H1 (cell line): Measurements from ENCODE around the gene EMID1. TPM values are rescaled to one million over a fixed set of nuclear protein-coding genes. Genes with fewer than 3 reads are reported as not detected.

Experiments used
- CTCF ChIA-PET: fragments of 300-600 bp; sonication (Branson Sonifier 250); formaldehyde crosslinking; loops from one replicate; lab custom pipeline; 2021; ENCODE audit not compliant: partially characterized antibody; lab: Charles Lee
- POLR2A ChIA-PET: fragments of 300-600 bp; sonication (Branson Sonifier 250); formaldehyde crosslinking; loops from one replicate; lab custom pipeline; 2021; ENCODE audit warnings: inconsistent platforms; ENCODE audit not compliant: partially characterized antibody; lab: Charles Lee
- DNase-seq, 2 experiments: peaks; one replicate each; pipeline versions ENCODE4 v3.0.0 to v3.0.0-alpha.2; 2010 to 2022; ENCODE audit warnings: low spot score in 2 of 2, low read depth in 1 of 2, mixed read lengths in 1 of 2
- FAIRE-seq: peaks from 2 replicates; lab custom pipeline; 2011; peaks lifted over from hg19 to GRCh38; lab: Jason Lieb, UNC
- H2AFZ ChIP-seq: 2 replicates; pipeline ENCODE4 v1.8.1; 2012; ENCODE audit warnings: low read length, inconsistent platforms
- H2AK5ac ChIP-seq: 2 replicates; pipeline ENCODE4 v1.6.1; 2013; ENCODE audit warnings: low read depth, low read length
- H2BK120ac ChIP-seq: replicated peaks from 2 replicates; pipeline ENCODE3; 2013; ENCODE audit warnings: low read depth, low read length, inconsistent platforms
- H2BK12ac ChIP-seq: 2 replicates; pipeline ENCODE4 v1.6.1; 2013; ENCODE audit warnings: low read depth, low read length
- H2BK15ac ChIP-seq: 2 replicates; pipeline ENCODE4 v1.6.1; 2013; ENCODE audit warnings: low read length
- H2BK20ac ChIP-seq: 2 replicates; pipeline ENCODE4 v1.6.1; 2013; ENCODE audit warnings: low read length
- H2BK5ac ChIP-seq: 2 replicates; pipeline ENCODE4 v1.6.1; 2013; ENCODE audit warnings: low read depth, low read length
- H3K14ac ChIP-seq: 2 replicates; pipeline ENCODE4 v1.6.1; 2013; ENCODE audit warnings: inconsistent platforms; ENCODE audit not compliant: insufficient read length
- H3K18ac ChIP-seq: 2 replicates; pipeline ENCODE4 v1.6.1; 2013; ENCODE audit warnings: low read length; ENCODE audit errors: extremely low read depth
- H3K23ac ChIP-seq: 2 replicates; pipeline ENCODE4 v1.6.1; 2013; ENCODE audit warnings: inconsistent platforms; ENCODE audit not compliant: insufficient read length
- H3K23me2 ChIP-seq: 2 replicates; pipeline ENCODE4 v1.6.1; 2013; ENCODE audit warnings: low read depth, low read length
- H3K27ac ChIP-seq: 2 replicates; pipeline ENCODE4 v1.6.1; 2011; ENCODE audit warnings: low read depth, low read length, inconsistent platforms
- H3K27me3 ChIP-seq, 4 experiments: replicated peaks in 1 of 4; 1 replicate in 1 of 4; 2 replicates in 3 of 4; pipeline versions ENCODE4 v1.6.1 to v1.8.1; 2011 to 2013; ENCODE audit warnings: low read length in 3 of 4, mild to moderate bottlenecking in 3 of 4, inconsistent platforms in 2 of 4, mixed read lengths in 2 of 4, moderate library complexity in 1 of 4; ENCODE audit not compliant: control insufficient read depth in 3 of 4, insufficient read depth in 3 of 4; ENCODE audit errors: extremely low read depth in 1 of 4
- H3K36me3 ChIP-seq, 4 experiments: 2 replicates each; pipeline versions ENCODE4 v1.6.1 to v1.8.1; 2011 to 2013; ENCODE audit warnings: mild to moderate bottlenecking in 4 of 4, low read length in 3 of 4, moderate library complexity in 2 of 4, control low read depth in 1 of 4, inconsistent platforms in 1 of 4; ENCODE audit not compliant: insufficient read depth in 4 of 4, control insufficient read depth in 2 of 4
- H3K4ac ChIP-seq: replicated peaks from 2 replicates; pipeline ENCODE3; 2013; ENCODE audit warnings: low read length, low read depth, mixed read lengths, inconsistent platforms; ENCODE audit not compliant: insufficient read length
- H3K4me1 ChIP-seq, 4 experiments: replicated peaks in 1 of 4; 1 replicate in 1 of 4; 2 replicates in 3 of 4; pipeline versions ENCODE4 v1.6.1 to v1.8.1; 2011 to 2013; ENCODE audit warnings: low read length in 3 of 4, inconsistent platforms in 2 of 4, mixed read lengths in 1 of 4; ENCODE audit not compliant: insufficient read depth in 4 of 4, control insufficient read depth in 3 of 4
- H3K4me2 ChIP-seq, 2 experiments: 2 replicates each; pipeline versions ENCODE4 v1.6.1 to v1.8.1; 2011 to 2013; ENCODE audit warnings: low read depth in 2 of 2, low read length in 2 of 2, control low read depth in 1 of 2, inconsistent platforms in 1 of 2, mild to moderate bottlenecking in 1 of 2; ENCODE audit not compliant: insufficient read depth in 1 of 2
- H3K4me3 ChIP-seq, 4 experiments: fragments of 200-600, 300-600 bp in 1 of 4; sonication (generic), shearing (Covaris generic), sonication (Bioruptor Twin) in 1 of 4; 2 replicates each; pipeline versions ENCODE4 v1.5.1 to v1.8.1; 2011 to 2016; ENCODE audit warnings: low read length in 4 of 4, low read depth in 3 of 4, control low read depth in 2 of 4, inconsistent platforms in 2 of 4, mild to moderate bottlenecking in 2 of 4, mixed read lengths in 1 of 4, moderate library complexity in 1 of 4; ENCODE audit not compliant: insufficient read depth in 2 of 4; ENCODE audit errors: extremely low read depth in 1 of 4
- H3K56ac ChIP-seq: replicated peaks from 2 replicates; pipeline ENCODE3; 2013; ENCODE audit warnings: low read depth, mild to moderate bottlenecking, mixed read lengths, low read length, inconsistent platforms; ENCODE audit not compliant: insufficient read length
- H3K79me1 ChIP-seq: 2 replicates; pipeline ENCODE4 v1.6.1; 2013; ENCODE audit warnings: low read depth, low read length, control low read depth
- H3K79me2 ChIP-seq, 2 experiments: 2 replicates each; pipeline versions ENCODE4 v1.6.1 to v1.8.1; 2012 to 2013; ENCODE audit warnings: low read length in 2 of 2, mild to moderate bottlenecking in 2 of 2, inconsistent platforms in 1 of 2; ENCODE audit not compliant: insufficient read depth in 2 of 2, control insufficient read depth in 1 of 2
- H3K9ac ChIP-seq, 4 experiments: replicated peaks in 1 of 4; 1 replicate in 1 of 4; 2 replicates in 3 of 4; pipeline versions ENCODE4 v1.6.1 to v1.8.1; 2011 to 2013; ENCODE audit warnings: low read depth in 3 of 4, low read length in 3 of 4, control low read depth in 2 of 4, mild to moderate bottlenecking in 2 of 4, moderate library complexity in 2 of 4, inconsistent platforms in 1 of 4; ENCODE audit errors: extremely low read depth in 1 of 4
- H3K9me3 ChIP-seq, 2 experiments: 2 replicates each; pipeline versions ENCODE4 v1.6.1 to v1.8.1; 2012 to 2013; ENCODE audit warnings: mild to moderate bottlenecking in 2 of 2, moderate library complexity in 2 of 2, control low read depth in 1 of 2, inconsistent platforms in 1 of 2, low read depth in 1 of 2, low read length in 1 of 2, mixed read lengths in 1 of 2; ENCODE audit not compliant: insufficient read depth in 2 of 2
- H4K20me1 ChIP-seq, 2 experiments: replicated peaks in 1 of 2; 2 replicates each; pipeline versions ENCODE3 to v1.8.1; 2011 to 2013; ENCODE audit warnings: inconsistent platforms in 2 of 2, low read length in 2 of 2, mild to moderate bottlenecking in 1 of 2; ENCODE audit not compliant: insufficient read depth in 2 of 2, control insufficient read depth in 1 of 2
- H4K5ac ChIP-seq: 2 replicates; pipeline ENCODE4 v1.6.1; 2013; ENCODE audit warnings: low read length, low read depth, mixed read lengths, inconsistent platforms; ENCODE audit not compliant: insufficient read length
- H4K8ac ChIP-seq: 2 replicates; pipeline ENCODE4 v1.8.0; 2013; ENCODE audit warnings: mild to moderate bottlenecking, moderate library complexity, low read length, inconsistent platforms; ENCODE audit not compliant: insufficient read depth; ENCODE audit errors: extremely low read depth
- H4K91ac ChIP-seq: replicated peaks from 2 replicates; pipeline ENCODE3; 2013; ENCODE audit warnings: low read length, mixed read lengths, inconsistent platforms; ENCODE audit not compliant: insufficient read length
- CTBP2 ChIP-seq: IDR thresholded peaks from 2 replicates; pipeline ENCODE4 v1.7.0; 2011; ENCODE audit warnings: borderline replicate concordance, mild to moderate bottlenecking, moderate library complexity, mixed read lengths, low read length; ENCODE audit not compliant: insufficient read depth, insufficient read length
- KDM4A ChIP-seq: IDR thresholded peaks from one replicate; pipeline ENCODE4 v1.7.1; 2012; ENCODE audit warnings: low read depth, mild to moderate bottlenecking, moderate library complexity, low read length, inconsistent platforms; ENCODE audit not compliant: severe bottlenecking
- POU5F1 ChIP-seq: IDR thresholded peaks from 2 replicates; pipeline ENCODE4 v1.6.1; 2011; ENCODE audit warnings: low read depth, mild to moderate bottlenecking, low read length, moderate library complexity
- SIRT6 ChIP-seq: IDR thresholded peaks from one replicate; pipeline ENCODE4 v1.7.1; 2012; ENCODE audit warnings: low read length, inconsistent platforms
- SUZ12 ChIP-seq: fragments of 200-600 bp; sonication (generic); IDR thresholded peaks from 2 replicates; pipeline ENCODE4 v1.6.1; 2012; ENCODE audit warnings: mild to moderate bottlenecking, inconsistent platforms, low read length, moderate library complexity, mixed read lengths
- WGBS, 2 experiments: shearing (Covaris generic) in 1 of 2; methylation state at CpG; one replicate each; pipeline versions ENCODE4 v1.1.6 to v1.1.7; 2013 to 2015; ENCODE audit warnings: low lambda C conversion rate in 2 of 2, mixed read lengths in 2 of 2, inconsistent platforms in 1 of 2, low coverage in 1 of 2, missing lambda C conversion rate in 1 of 2; ENCODE audit not compliant: insufficient replicate concordance in 2 of 2, insufficient coverage in 1 of 2, insufficient read length in 1 of 2; ENCODE audit errors: extremely low coverage in 1 of 2, missing lambda C conversion rate in 1 of 2; 5-methylcytosine and 5-hydroxymethylcytosine counted together
- polyA plus RNA-seq, 7 experiments: library from polyadenylated mRNA; depleted of rRNA in 3 of 7; stranded (reverse) in 5 of 7; unstranded in 2 of 7; fragments of >200 nt in 5 of 7; fragments of 200-250 nt in 2 of 7; gene quantifications; 1 replicate in 5 of 7; 2 replicates in 1 of 7; 4 replicates in 1 of 7; pipeline versions ENCODE4 v1.2.1 to v1.2.3, GENCODE V29; 2011 to 2013; ENCODE audit warnings: missing spikeins in 2 of 7, mixed read lengths in 2 of 7
- total RNA-seq: library from RNA; stranded (reverse); fragmentation: NEBNext Ultra II Directional; extraction: Animal tissue kit (Norgen Biotek cat#: 25700); gene quantifications from 2 replicates; pipeline ENCODE4 v1.2.1, GENCODE V29; 2021

Gene EMID1
- total and polyA plus RNA-seq, 2 of the 8 experiments (the other 6 are each of a cell fraction or from before 2014, with no cell fraction given), result 3.9 to 7.4 TPM

GRCh38 chr22:29272624-29273023 lies 66.9 kb downstream of the EMID1 start:
- Histone ChIP-seq H4K91ac (no peak overlapping the region), H2BK12ac (no peak overlapping the region), H2BK20ac (no peak overlapping the region), H3K27me3 (no peaks in the 10 kb centered on the region), H2BK15ac (no peak overlapping the region), H2BK5ac (no peak overlapping the region), H3K79me1 (peaks cover 5% of the 10 kb centered on the region), H4K5ac (no peak overlapping the region), H4K8ac (no peak overlapping the region), H3K4me1 (peaks cover 2 to 9% (median 5%) of the 10 kb centered on the region in 4 experiments; a peak in 5 of 7 replicates), H3K18ac (no peak overlapping the region), H3K4ac (no peak overlapping the region), H2BK120ac (no peak overlapping the region), H3K56ac (no peak overlapping the region), H3K4me3 (no peak overlapping the region), H3K14ac (no peak overlapping the region), H3K23ac (no peak overlapping the region), H3K79me2 (peaks cover 52 to 95% of the 10 kb centered on the region in 2 experiments), H3K4me2 (no peak overlapping the region; a peak in 1 of 4 replicates), H4K20me1 (peaks cover 44 to 50% of the 10 kb centered on the region in 2 experiments), H2AK5ac (no peak overlapping the region), H3K27ac (no peak overlapping the region), H3K9ac (no peak overlapping the region), H3K36me3 (peaks cover 43 to 81% (median 59%) of the 10 kb centered on the region in 4 experiments), H3K23me2 (peaks cover 7% of the 10 kb centered on the region), H3K9me3 (no peaks in the 10 kb centered on the region), H2AFZ (no peak overlapping the region)
- no peak for FAIRE-seq
- no peak for DNase-seq
- TF ChIP-seq POU5F1 (no peak), CTBP2 (no peak), KDM4A (no peak), SUZ12 (no peak), SIRT6 (no peak)
- ChIA-PET CTCF (interaction anchor here (1.2 to 1.3 kb wide), 2 partner anchors 25 to 70 kb away, joined by 3 to 5 read pairs; no protein-coding TSS in a partner anchor), POLR2A (interaction anchor here (1.1 to 21.4 kb wide), 7 partner anchors 10 to 65 kb away, joined by 4 to 436 read pairs (median 8); partner anchors contain the start of gene GAS2L1)
- WGBS, 2 experiments, result 96% methylated on average over 2 of the region's 2 CpGs; no CpG with 5 or more reads in 1 of the 2 experiments
